Brain pericyte (primary cell): ENCODE measurements around the gene SLC13A3.

Experiments used
- DNase-seq: peaks from one replicate; pipeline ENCODE4 v3.0.0-alpha.2; 2012; ENCODE audit warnings: low read depth, low spot score

SLC13A3 gene

GRCh38 chr20:46636514-46636913 is 14.7 kb downstream of the SLC13A3 start:
- DNase-seq, result no peak

- no peak for DNase-seq
Measured at GRCh38 chr20:46635514-46636136, 15.6 kb downstream of the SLC13A3 start.

GRCh38 chr20:46634528-46634927 is 16.7 kb downstream of the SLC13A3 start:
- DNase-seq, result no peak

DNA sequence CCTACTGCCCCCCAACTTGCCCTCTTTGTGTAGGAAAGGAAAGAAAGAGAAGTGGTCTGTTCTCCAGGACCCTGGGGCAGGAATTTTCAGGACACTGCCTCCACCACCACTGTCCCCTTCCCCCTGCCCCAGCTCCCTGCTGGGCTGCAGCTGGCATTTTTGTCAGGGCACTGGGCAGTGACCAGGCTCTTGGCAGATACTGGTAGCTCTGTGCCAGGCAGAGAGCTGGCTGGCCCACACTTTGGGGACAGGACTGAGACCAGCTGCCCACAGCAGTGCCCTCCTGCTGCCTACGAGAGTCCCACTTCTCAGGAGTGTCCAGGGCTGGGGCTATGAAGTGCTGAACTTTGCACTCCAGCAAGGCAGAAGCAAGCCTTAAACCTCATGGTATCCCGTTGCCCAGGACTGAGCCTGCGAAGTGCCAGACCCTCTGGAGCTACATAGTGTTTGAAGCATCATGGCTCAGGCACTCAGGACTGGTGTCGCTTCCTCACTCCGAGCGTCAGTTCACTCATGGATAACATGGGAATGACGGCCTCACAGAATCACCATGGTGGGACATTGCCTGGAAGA is 19.3 kb downstream of the SLC13A3 start:
- no peak for DNase-seq

DNA sequence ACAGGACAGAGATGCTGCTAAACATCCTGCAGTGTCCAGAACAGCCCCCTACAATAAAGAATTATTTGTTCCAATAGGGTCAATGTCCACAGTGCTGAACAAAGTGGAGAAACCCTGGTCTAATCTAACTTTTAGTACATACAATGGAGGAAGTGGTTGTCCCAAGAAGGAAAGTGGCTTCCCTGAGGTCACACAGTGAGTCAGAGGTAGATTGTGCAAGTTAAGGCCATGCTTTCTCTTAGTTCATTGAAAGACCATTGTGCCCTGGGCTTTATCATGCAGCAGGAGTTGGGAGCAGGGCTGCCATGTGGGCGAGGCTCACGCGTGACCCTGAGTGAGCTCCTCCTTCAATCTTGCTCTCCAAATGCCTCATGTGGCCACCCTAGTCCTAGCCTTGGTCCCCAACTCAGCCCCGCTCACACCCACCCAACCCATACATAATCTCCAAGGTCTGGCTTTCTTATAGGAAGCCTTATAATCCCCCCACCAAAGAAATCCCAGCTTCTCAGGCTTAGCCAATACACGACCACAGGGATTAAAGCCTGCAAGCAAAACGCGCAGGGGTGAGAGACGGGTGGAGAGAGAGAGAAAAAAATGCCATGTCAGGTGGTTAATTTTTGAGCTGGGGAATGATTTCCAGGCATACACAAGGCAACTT is 19.9 kb downstream of the SLC13A3 start:
- DNase-seq, result no peak

DNA sequence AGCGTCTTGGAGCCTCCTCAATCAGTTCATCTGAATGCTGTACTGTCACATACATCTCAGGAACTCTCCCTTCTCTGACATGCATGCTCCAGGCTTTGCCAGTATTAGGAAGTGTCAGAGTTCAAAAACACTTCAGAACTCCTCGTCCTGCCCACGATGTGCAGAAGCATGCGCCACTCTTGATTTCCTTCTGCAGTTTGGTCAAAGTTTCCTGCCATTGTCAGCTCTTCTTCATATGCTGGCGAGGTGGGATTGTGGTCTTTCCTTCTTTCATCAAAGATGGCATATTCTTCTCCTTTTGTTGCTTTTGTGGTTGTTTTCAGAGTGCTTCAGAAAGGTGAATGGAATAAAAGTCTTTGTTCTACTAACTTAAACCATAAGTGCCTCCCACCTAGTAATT is 21.0 kb downstream of the SLC13A3 start:
- DNase-seq, result no peak

GRCh38 chr20:46629341-46629740 is 21.9 kb downstream of the SLC13A3 start:
- DNase-seq, result no peak

DNA sequence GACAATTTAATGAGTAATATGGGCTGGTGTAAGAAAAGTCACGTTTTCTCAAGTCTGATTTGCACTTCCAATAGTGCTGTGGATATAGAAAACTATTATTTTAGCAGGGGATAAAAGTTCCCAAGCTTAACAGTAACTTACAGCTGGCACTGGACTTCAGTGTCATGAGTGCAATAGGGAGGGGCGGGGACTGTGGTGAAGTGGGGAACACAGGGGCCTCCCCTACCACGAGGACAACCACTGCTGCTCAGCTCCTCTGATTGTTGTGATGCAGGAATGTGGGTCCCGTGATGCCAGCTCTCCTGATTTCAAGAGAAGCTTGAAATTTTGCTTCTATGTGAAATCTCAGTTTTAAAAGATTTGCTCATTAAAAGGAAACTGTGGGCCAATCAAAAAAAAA is 24.0 kb downstream of the SLC13A3 start:
- DNase-seq, result no peak

- DNase-seq, result no peak
Measured at GRCh38 chr20:46626758-46627157, 24.5 kb downstream of the SLC13A3 start.

GRCh38 chr20:46625875-46626373 is 25.3 kb downstream of the SLC13A3 start:
- no peak for DNase-seq

DNA sequence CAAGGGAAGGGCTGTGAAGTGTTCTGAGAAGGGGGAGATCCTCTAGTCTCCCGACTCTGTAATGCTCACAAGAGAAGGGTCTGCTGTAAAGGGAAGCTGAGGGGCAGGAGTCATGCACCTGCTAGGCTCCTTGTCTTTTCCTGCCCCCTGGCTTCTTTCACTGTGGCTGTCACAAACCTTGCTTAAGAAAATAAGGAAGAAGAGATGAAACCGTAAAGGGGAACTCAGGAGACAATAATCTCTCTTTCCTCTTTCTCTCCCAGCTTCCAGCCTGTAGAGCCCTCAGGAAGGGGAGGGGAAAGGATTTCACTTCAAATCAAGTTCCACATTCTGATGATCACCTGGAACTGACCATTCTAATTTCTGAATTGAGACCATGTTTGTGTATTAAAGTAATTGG is 26.3 kb downstream of the SLC13A3 start:
- no peak for DNase-seq

- DNase-seq, result no peak
Measured at GRCh38 chr20:46622165-46622564, 29.1 kb downstream of the SLC13A3 start.

- DNase-seq, result peak; percentile 22
Measured at GRCh38 chr20:46621492-46621891, 29.8 kb downstream of the SLC13A3 start.

DNA sequence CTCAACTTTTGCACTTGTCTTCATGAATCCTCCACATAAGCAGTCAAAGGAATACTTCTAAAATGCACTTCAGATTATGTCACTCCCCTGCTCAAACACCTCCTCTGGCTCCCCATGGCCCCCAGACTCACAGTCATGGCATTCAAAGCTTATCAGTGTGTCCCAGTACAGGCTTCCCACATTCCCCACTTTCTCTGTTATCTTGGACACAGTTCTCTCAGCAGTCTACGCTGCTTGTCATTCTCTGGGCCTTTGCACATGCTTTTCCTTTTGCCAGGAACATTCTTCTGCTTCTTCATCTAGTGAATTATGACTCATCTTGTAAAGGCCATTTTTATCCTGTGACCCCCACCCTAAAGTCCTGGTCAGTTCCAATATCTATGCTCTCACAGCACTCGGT is 31.8 kb downstream of the SLC13A3 start:
- DNase-seq, result no peak

GRCh38 chr20:46618316-46619100 is 32.8 kb downstream of the SLC13A3 start:
- DNase-seq, result no peak

DNA sequence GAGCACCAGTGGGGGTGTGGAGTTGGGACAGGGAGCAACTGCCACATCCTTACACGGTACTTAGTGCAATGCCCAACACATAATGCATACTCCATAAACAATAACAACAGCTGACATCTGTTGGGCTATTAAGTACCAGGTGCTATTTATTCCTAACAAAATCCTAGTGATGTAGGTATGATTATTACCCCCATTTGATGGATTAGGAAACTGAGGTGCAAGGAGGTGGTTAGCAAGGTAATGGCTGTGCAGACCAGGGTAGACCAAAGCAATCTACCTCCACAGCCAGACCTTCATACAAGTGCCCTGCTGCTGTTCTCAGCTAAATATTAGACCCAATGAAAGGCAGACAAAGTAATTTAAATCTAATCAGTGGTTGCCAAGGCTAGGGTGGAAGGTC is 36.8 kb downstream of the SLC13A3 start:
- DNase-seq, result no peak

- no peak for DNase-seq
Measured at GRCh38 chr20:46610145-46610544, 41.1 kb downstream of the SLC13A3 start.

- DNase-seq, result no peak
Measured at GRCh38 chr20:46609043-46609442, 42.2 kb downstream of the SLC13A3 start.

DNA sequence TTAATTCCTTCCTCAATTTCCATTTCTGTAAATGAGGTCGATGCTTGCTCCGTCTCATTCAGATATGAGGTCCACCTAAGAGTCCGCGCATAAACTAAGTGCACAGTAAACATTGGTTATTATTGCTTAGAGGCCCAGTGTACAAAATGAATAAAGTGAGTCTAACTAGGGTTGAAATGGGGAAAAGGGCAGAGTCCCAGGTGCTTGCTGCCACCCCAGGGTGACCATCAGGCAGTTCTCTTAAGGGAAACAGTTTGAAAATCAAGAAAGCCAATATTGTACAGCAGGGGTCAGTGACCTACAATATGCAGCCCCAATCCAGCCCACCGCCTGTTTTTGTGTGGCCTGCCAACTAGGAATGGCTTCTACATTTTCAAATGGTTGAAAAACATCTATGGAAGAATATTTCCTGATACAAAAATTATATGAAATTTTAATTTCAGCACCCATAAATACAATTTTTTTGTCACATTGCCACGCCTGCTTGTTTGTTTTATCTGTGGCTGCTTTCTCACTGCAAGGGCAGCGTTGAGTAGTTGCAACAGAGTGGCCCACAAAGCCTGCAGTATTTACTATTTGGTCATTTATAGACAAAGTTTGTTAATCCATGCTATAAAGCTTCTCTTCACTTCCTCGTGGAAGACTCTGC is 43.3 kb downstream of the SLC13A3 start:
- DNase-seq, result no peak

- no peak for DNase-seq
Measured at GRCh38 chr20:46607191-46607848, 43.9 kb downstream of the SLC13A3 start.

- no peak for DNase-seq
Measured at GRCh38 chr20:46606817-46607190, 44.5 kb downstream of the SLC13A3 start.
